Endothelial cell of umbilical vein (primary cell): ENCODE data around the gene RTP3.

ENCODE experiments used
- CTCF ChIP-seq, 2 donors: IDR thresholded peaks; 1 replicate in 1 of 2; 2 replicates in 1 of 2; pipeline ENCODE4 v1.5.1; 2011; ENCODE audit warnings: low read length in 2 of 2, mild to moderate bottlenecking in 2 of 2, moderate library complexity in 2 of 2, control low read depth in 1 of 2, inconsistent platforms in 1 of 2, low read depth in 1 of 2; ENCODE audit not compliant: insufficient read depth in 1 of 2; ENCODE audit errors: extremely low read depth in 1 of 2
- POLR2AphosphoS5 ChIP-seq: IDR thresholded peaks from 2 replicates; pipeline ENCODE4 v1.6.1; 2012; ENCODE audit warnings: low read depth, mild to moderate bottlenecking, control low read depth, low read length, moderate library complexity; ENCODE audit not compliant: insufficient read depth

- TF ChIP-seq POLR2AphosphoS5 (no peak), CTCF (IDR thresholded peaks at IDR 0.05; ENCODE audit: extremely low read depth in 1 of 2, insufficient read depth in 1 of 2, low read depth in 1 of 2, low read length in 2 of 2) (no peak)
These were observed 33.9 kb upstream of the RTP3 start for GRCh38 chr3:46463868-46464241.
